SK-N-SH (cell line): ENCODE measurements around the gene FMR1. TPM values are rescaled to one million over a fixed set of nuclear protein-coding genes. Genes with fewer than 3 reads are reported as not detected.

Experiments
- CTCF ChIA-PET: fragments of 300-600, 350-600 bp; formaldehyde crosslinking; extraction: SDS; loops from one replicate; lab custom pipeline; 2021; lab: Yijun Ruan, JAX
- POLR2A ChIA-PET: fragments of 350-600 bp; sonication (Branson Sonifier 250); formaldehyde crosslinking; extraction: SDS; loops from one replicate; lab custom pipeline; 2020; ENCODE audit warnings: antibody characterized with exemption, inconsistent platforms; lab: Yijun Ruan, JAX
- DNase-seq: peaks from one replicate; pipeline ENCODE4 v3.0.0; 2012
- H2AFZ ChIP-seq: fragments of 200-600 bp; sonication (generic); 2 replicates; pipeline ENCODE4 v1.8.1; 2016; ENCODE audit warnings: antibody characterized with exemption, mild to moderate bottlenecking, low read depth
- H3F3A ChIP-seq: fragments of 200-600 bp; sonication (generic); replicated peaks from 2 replicates; pipeline ENCODE3; 2016; ENCODE audit warnings: antibody characterized with exemption, mild to moderate bottlenecking; ENCODE audit not compliant: insufficient read depth
- H3K27ac ChIP-seq, 2 experiments: fragments of 200-500 bp in 1 of 2; fragments of 200-600 bp in 1 of 2; sonication (Bioruptor generic) in 1 of 2; sonication (generic), shearing (Covaris generic) in 1 of 2; 2 replicates each; pipeline versions ENCODE4 v1.5.1 to v1.6.1; 2014 to 2016; ENCODE audit warnings: low read depth in 2 of 2, inconsistent platforms in 1 of 2, low read length in 1 of 2, mild to moderate bottlenecking in 1 of 2, mixed read lengths in 1 of 2
- H3K27me3 ChIP-seq: fragments of 200-600 bp; sonication (generic), shearing (Covaris generic); 2 replicates; pipeline ENCODE4 v1.6.1; 2016; ENCODE audit warnings: mixed run types; ENCODE audit not compliant: insufficient read depth
- H3K36me3 ChIP-seq, 2 experiments: fragments of 200-500 bp in 1 of 2; fragments of 200-600 bp in 1 of 2; sonication (Bioruptor generic) in 1 of 2; sonication (generic) in 1 of 2; replicated peaks in 1 of 2; 2 replicates each; pipeline versions ENCODE3 to v1.5.1; 2014 to 2016; ENCODE audit warnings: low read length in 1 of 2, mild to moderate bottlenecking in 1 of 2; ENCODE audit not compliant: insufficient read depth in 2 of 2, control insufficient read depth in 1 of 2
- H3K4me1 ChIP-seq, 2 experiments: fragments of 200-500 bp in 1 of 2; fragments of 200-600 bp in 1 of 2; sonication (Bioruptor generic) in 1 of 2; sonication (generic), shearing (Covaris generic) in 1 of 2; 2 replicates each; pipeline versions ENCODE4 v1.5.1 to v1.6.1; 2014 to 2016; ENCODE audit warnings: low read depth in 1 of 2, low read length in 1 of 2, mixed run types in 1 of 2; ENCODE audit not compliant: insufficient read depth in 2 of 2, control insufficient read depth in 1 of 2
- H3K4me2 ChIP-seq: fragments of 200-600 bp; sonication (generic), shearing (Covaris generic); 2 replicates; pipeline ENCODE4 v1.6.1; 2017; ENCODE audit warnings: mixed run types
- H3K4me3 ChIP-seq, 2 experiments: fragments of 200-500 bp in 1 of 2; fragments of 200-600 bp in 1 of 2; sonication (Bioruptor generic) in 1 of 2; sonication (generic), shearing (Covaris generic) in 1 of 2; 2 replicates each; pipeline versions ENCODE4 v1.5.1 to v1.8.1; 2014 to 2016; ENCODE audit warnings: low read depth in 2 of 2, inconsistent platforms in 1 of 2, low read length in 1 of 2, mild to moderate bottlenecking in 1 of 2, mixed read lengths in 1 of 2, moderate library complexity in 1 of 2
- H3K79me2 ChIP-seq: fragments of 200-600 bp; sonication (generic); 2 replicates; pipeline ENCODE4 v1.8.1; 2017; ENCODE audit warnings: mild to moderate bottlenecking; ENCODE audit not compliant: insufficient read depth
- H3K9ac ChIP-seq: fragments of 200-600 bp; sonication (generic); 2 replicates; pipeline ENCODE4 v1.6.1; 2017; ENCODE audit warnings: mixed run types
- H3K9me2 ChIP-seq: fragments of 200-600 bp; sonication (generic); 2 replicates; pipeline ENCODE4 v1.6.1; 2017; ENCODE audit warnings: mixed run types
- H3K9me3 ChIP-seq: fragments of 200-600 bp; sonication (generic); 2 replicates; pipeline ENCODE4 v1.6.1; 2017; ENCODE audit warnings: mixed run types, mild to moderate bottlenecking, moderate library complexity
- H4K20me1 ChIP-seq: fragments of 200-600 bp; sonication (generic); 2 replicates; pipeline ENCODE4 v1.6.1; 2017; ENCODE audit warnings: mild to moderate bottlenecking, mixed run types; ENCODE audit not compliant: insufficient read depth
- CHD2 ChIP-seq: fragments of 150-350 bp; IDR thresholded peaks from 2 replicates; pipeline ENCODE4 v1.6.1; 2018; ENCODE audit warnings: low read length; ENCODE audit not compliant: partially characterized antibody
- EP300 ChIP-seq, 2 experiments: IDR thresholded peaks; 2 replicates each; pipeline versions ENCODE4 v1.4.0 to v1.6.1; 2012; ENCODE audit warnings: borderline replicate concordance in 1 of 2, low read depth in 1 of 2, low read length in 1 of 2
- JUND ChIP-seq: IDR thresholded peaks from 2 replicates; pipeline ENCODE4 v1.4.0; 2012
- MAX ChIP-seq: IDR thresholded peaks from 2 replicates; pipeline ENCODE4 v1.4.0; 2012; ENCODE audit warnings: low read depth
- RAD21 ChIP-seq: IDR thresholded peaks from 2 replicates; pipeline ENCODE4 v1.6.1; 2012; ENCODE audit warnings: mild to moderate bottlenecking, low read length
- RCOR1 ChIP-seq: fragments of 150-350 bp; IDR thresholded peaks from 2 replicates; pipeline ENCODE4 v1.6.1; 2017; ENCODE audit warnings: antibody characterized with exemption, low read length
- REST ChIP-seq: IDR thresholded peaks from 2 replicates; pipeline ENCODE4 v1.6.1; 2012; ENCODE audit warnings: mild to moderate bottlenecking, low read depth, low read length, moderate library complexity
- RXRA ChIP-seq: IDR thresholded peaks from 2 replicates; pipeline ENCODE4 v1.4.0; 2012; ENCODE audit warnings: low read depth, mild to moderate bottlenecking, borderline replicate concordance
- SMC3 ChIP-seq: IDR thresholded peaks from 2 replicates; pipeline ENCODE4 v1.6.1; 2012; ENCODE audit warnings: low read depth, low read length, improper control_type of control experiment
- USF2 ChIP-seq: fragments of 150-350 bp; IDR thresholded peaks from 2 replicates; pipeline ENCODE4 v1.6.1; 2017; ENCODE audit warnings: antibody characterized with exemption, low read length, low read depth, borderline replicate concordance
- YY1 ChIP-seq: IDR thresholded peaks from 2 replicates; pipeline ENCODE4 v1.4.0; 2012; ENCODE audit warnings: low read depth, mild to moderate bottlenecking
- WGBS: methylation state at CpG from one replicate; pipeline ENCODE4 v1.1.6; 2017; ENCODE audit warnings: low lambda C conversion rate; 5-methylcytosine and 5-hydroxymethylcytosine counted together
- polyA plus RNA-seq, 3 experiments: library from polyadenylated mRNA; depleted of rRNA; stranded (reverse); fragments of >200 nt; gene quantifications; 2 replicates each; pipeline ENCODE4 v1.2.3, GENCODE V29; 2012

Gene FMR1
- polyA plus RNA-seq, 1 of the 3 experiments (the other 2 are of a cell fraction): 7.8 TPM

- Histone ChIP-seq H3K4me2 (no peak overlapping the region), H2AFZ (no peak overlapping the region), H3F3A (no peaks in the 10 kb centered on the region), H3K36me3 (no peaks in the 10 kb centered on the region), H3K4me3 (no peak overlapping the region), H3K9me3 (no peaks in the 10 kb centered on the region), H4K20me1 (no peaks in the 10 kb centered on the region), H3K9me2 (no peaks in the 10 kb centered on the region), H3K9ac (no peak overlapping the region), H3K4me1 (no peaks in the 10 kb centered on the region), H3K27ac (no peak overlapping the region), H3K27me3 (no peaks in the 10 kb centered on the region), H3K79me2 (no peaks in the 10 kb centered on the region)
- WGBS: 0% methylated on average over 1 of the region's 1 CpG
- ChIA-PET CTCF (no interaction called here), POLR2A (no interaction called here)
- DNase-seq: no peak
- TF ChIP-seq USF2: no peak
- no peak for TF ChIP-seq RCOR1
- no peak for TF ChIP-seq YY1
- no peak for TF ChIP-seq MAX
- no peak for TF ChIP-seq RAD21
- no peak for TF ChIP-seq EP300 (IDR thresholded peaks at IDR 0.05; ENCODE audit: borderline replicate concordance in 1 of 2, low read depth in 1 of 2, low read length in 1 of 2)
Observed at GRCh38 chrX:147962476-147962875, 50.8 kb downstream of the FMR1 start.

- no peaks in the 10 kb centered on the region for H3K27me3 ChIP-seq
- H2AFZ ChIP-seq: no peak overlapping the region
- CTCF ChIA-PET: interaction anchor here (0.6 kb wide), 1 partner anchor 1492 kb away, joined by 4 read pairs; no protein-coding TSS in a partner anchor
- no peaks in the 10 kb centered on the region for H3K9me3 ChIP-seq
- POLR2A ChIA-PET: interaction anchor here (0.6 kb wide), 1 partner anchor 33 kb away, joined by 5 read pairs; no protein-coding TSS in a partner anchor
- H3F3A ChIP-seq: no peaks in the 10 kb centered on the region
- H3K4me1 ChIP-seq: no peaks in the 10 kb centered on the region
- no peaks in the 10 kb centered on the region for H3K9me2 ChIP-seq
- DNase-seq: no peak
- no peak for TF ChIP-seq CHD2
- no peak for TF ChIP-seq REST
- TF ChIP-seq JUND: no peak
- no peak for TF ChIP-seq RXRA
- no peak for TF ChIP-seq EP300 (IDR thresholded peaks at IDR 0.05; ENCODE audit: borderline replicate concordance in 1 of 2, low read depth in 1 of 2, low read length in 1 of 2)
- no peak for TF ChIP-seq SMC3
- no peak for TF ChIP-seq RAD21
- H3K4me2 ChIP-seq: no peak overlapping the region
- no peaks in the 10 kb centered on the region for H4K20me1 ChIP-seq
- no peak overlapping the region for H3K4me3 ChIP-seq
- H3K36me3 ChIP-seq: no peaks in the 10 kb centered on the region
- no peaks in the 10 kb centered on the region for H3K79me2 ChIP-seq
- 2% methylated on average over 6 of the region's 6 CpGs for WGBS
- H3K27ac ChIP-seq: no peak overlapping the region
- no peak overlapping the region for H3K9ac ChIP-seq
Observed at GRCh38 chrX:147978931-147979330, 67.2 kb downstream of the FMR1 start.
